IMR-90 (cell line): Measurements from ENCODE around the gene MMP2. TPM values are rescaled to one million over a fixed set of nuclear protein-coding genes. Genes with fewer than 3 reads are reported as not detected.

Experiments
- ATAC-seq: fragments of 200-7000 bp; cut with Tn5 transposase; 2 replicates; pipeline ENCODE4 v1.9.1; 2020; ENCODE audit warnings: low read depth, mild to moderate bottlenecking, moderate library complexity
- BruUV-seq: library from RNA; stranded (reverse); fragments of 400-500 nt; replicated peaks from 2 replicates; lab custom pipeline; 2021; lab: Mats Ljungman, UMichigan
- CTCF ChIA-PET: fragments of 300-600 bp; formaldehyde crosslinking; extraction: SDS; loops from one replicate; lab custom pipeline; 2021; ENCODE audit warnings: antibody characterized with exemption; lab: Yijun Ruan, JAX
- POLR2A ChIA-PET: fragments of 300-600 bp; sonication (Branson Sonifier 250); formaldehyde crosslinking; loops from one replicate; lab custom pipeline; 2022; ENCODE audit warnings: antibody characterized with exemption; ENCODE audit not compliant: unreplicated experiment; lab: Charles Lee
- DNase-seq: peaks from one replicate; pipeline ENCODE4 v3.0.0; 2013
- H2AFZ ChIP-seq: replicated peaks from 2 replicates; pipeline ENCODE3; 2013; ENCODE audit warnings: low read length, mild to moderate bottlenecking; ENCODE audit not compliant: poor library complexity
- H2AK5ac ChIP-seq: 2 replicates; pipeline ENCODE4 v1.6.1; 2013; ENCODE audit warnings: low read depth, low read length, inconsistent platforms
- H2AK9ac ChIP-seq: replicated peaks from 2 replicates; pipeline ENCODE3; 2013; ENCODE audit warnings: mild to moderate bottlenecking, low read depth, low read length, moderate library complexity; ENCODE audit not compliant: poor library complexity
- H2BK120ac ChIP-seq: 2 replicates; pipeline ENCODE4 v1.6.1; 2013; ENCODE audit warnings: low read depth, low read length, inconsistent platforms
- H2BK15ac ChIP-seq: 3 replicates; pipeline ENCODE4 v1.6.1; 2013; ENCODE audit warnings: low read depth, low read length, inconsistent platforms
- H2BK20ac ChIP-seq: 2 replicates; pipeline ENCODE4 v1.6.1; 2013; ENCODE audit warnings: low read depth, mild to moderate bottlenecking, inconsistent platforms, low read length, moderate library complexity
- H2BK5ac ChIP-seq: 2 replicates; pipeline ENCODE4 v1.6.1; 2013; ENCODE audit warnings: mild to moderate bottlenecking, low read depth, low read length, inconsistent platforms; ENCODE audit not compliant: poor library complexity, severe bottlenecking
- H3K14ac ChIP-seq: replicated peaks from 2 replicates; pipeline ENCODE4 v1.6.1; 2013; ENCODE audit warnings: low read depth, low read length, inconsistent platforms
- H3K18ac ChIP-seq: 2 replicates; pipeline ENCODE4 v1.6.1; 2013; ENCODE audit warnings: low read depth, low read length, control low read depth
- H3K23ac ChIP-seq: 2 replicates; pipeline ENCODE4 v1.6.1; 2013; ENCODE audit warnings: low read depth, low read length, inconsistent platforms
- H3K27ac ChIP-seq: 2 replicates; pipeline ENCODE4 v1.5.1; 2013; ENCODE audit warnings: mild to moderate bottlenecking, control low read depth, low read length; ENCODE audit not compliant: insufficient read depth
- H3K27me3 ChIP-seq: 2 replicates; pipeline ENCODE4 v1.6.1; 2013; ENCODE audit warnings: low read length; ENCODE audit not compliant: control insufficient read depth, insufficient read depth
- H3K36me3 ChIP-seq: 2 replicates; pipeline ENCODE4 v1.6.1; 2013; ENCODE audit warnings: low read length, mixed read lengths; ENCODE audit not compliant: control insufficient read depth, insufficient read depth
- H3K4ac ChIP-seq: 2 replicates; pipeline ENCODE4 v1.6.1; 2013; ENCODE audit warnings: low read depth, low read length, inconsistent platforms
- H3K4me1 ChIP-seq: 2 replicates; pipeline ENCODE4 v1.6.1; 2013; ENCODE audit warnings: low read length, mixed read lengths; ENCODE audit not compliant: control insufficient read depth, insufficient read depth
- H3K4me2 ChIP-seq: 2 replicates; pipeline ENCODE4 v1.6.1; 2013; ENCODE audit warnings: low read depth, mild to moderate bottlenecking, control low read depth, low read length, moderate library complexity
- H3K4me3 ChIP-seq: 2 replicates; pipeline ENCODE4 v1.5.1; 2013; ENCODE audit warnings: low read depth, mild to moderate bottlenecking, control low read depth, low read length, moderate library complexity; ENCODE audit not compliant: insufficient read depth
- H3K56ac ChIP-seq: 2 replicates; pipeline ENCODE4 v1.6.1; 2013; ENCODE audit warnings: low read length, inconsistent platforms; ENCODE audit not compliant: insufficient read depth; ENCODE audit errors: extremely low read depth
- H3K79me1 ChIP-seq, 2 experiments: 2 replicates each; pipeline ENCODE4 v1.6.1; 2013; ENCODE audit warnings: low read length in 2 of 2, inconsistent platforms in 1 of 2, low read depth in 1 of 2
- H3K9ac ChIP-seq: 2 replicates; pipeline ENCODE4 v1.6.1; 2013; ENCODE audit warnings: low read depth, low read length, control low read depth
- H3K9me1 ChIP-seq: 2 replicates; pipeline ENCODE4 v1.6.1; 2013; ENCODE audit warnings: low read length, inconsistent platforms; ENCODE audit not compliant: insufficient read depth
- H3K9me3 ChIP-seq: 2 replicates; pipeline ENCODE4 v1.6.1; 2013; ENCODE audit warnings: low read length; ENCODE audit not compliant: control insufficient read depth, insufficient read depth
- H4K20me1 ChIP-seq: 2 replicates; pipeline ENCODE4 v1.6.1; 2013; ENCODE audit warnings: low read length, inconsistent platforms; ENCODE audit not compliant: insufficient read depth
- H4K5ac ChIP-seq: 2 replicates; pipeline ENCODE4 v1.6.1; 2013; ENCODE audit warnings: mild to moderate bottlenecking, low read depth, low read length, control low read depth
- H4K8ac ChIP-seq, 2 experiments: 2 replicates each; pipeline ENCODE4 v1.6.1; 2013; ENCODE audit warnings: low read depth in 2 of 2, low read length in 2 of 2, control low read depth in 1 of 2, inconsistent platforms in 1 of 2
- H4K91ac ChIP-seq: 2 replicates; pipeline ENCODE4 v1.6.1; 2013; ENCODE audit warnings: low read depth, low read length, inconsistent platforms; ENCODE audit not compliant: insufficient read depth
- CHD1 ChIP-seq: IDR thresholded peaks from 2 replicates; pipeline ENCODE4 v1.6.1; 2012; ENCODE audit warnings: low read depth, low read length, improper control_type of control experiment
- MAZ ChIP-seq: IDR thresholded peaks from 2 replicates; pipeline ENCODE4 v1.6.1; 2012; ENCODE audit warnings: low read depth, mild to moderate bottlenecking, low read length, improper control_type of control experiment, moderate library complexity, borderline replicate concordance
- NFE2L2 ChIP-seq: fragments of 150-350 bp; IDR thresholded peaks from 2 replicates; pipeline ENCODE4 v1.6.1; 2016; ENCODE audit warnings: low read depth, mild to moderate bottlenecking, low read length
- RFX5 ChIP-seq: IDR thresholded peaks from 2 replicates; pipeline ENCODE4 v1.8.0; 2012; ENCODE audit warnings: low read depth, mild to moderate bottlenecking, low read length, moderate library complexity
- WGBS, 2 experiments: methylation state at CpG; one replicate each; pipeline versions ENCODE4 v1.1.5 to v1.1.7; 2013; ENCODE audit warnings: missing lambda C conversion rate in 2 of 2; ENCODE audit not compliant: insufficient read length in 1 of 2; ENCODE audit errors: extremely low coverage in 2 of 2; 5-methylcytosine and 5-hydroxymethylcytosine counted together
- dilution Hi-C: fragments of 300-500 bp; cut with HindIII; formaldehyde crosslinking; loops from one replicate; pipeline ENCODE4 v1.14.3; 2018; ENCODE audit warnings: low sequenced_read_pairs; ENCODE audit not compliant: unreplicated experiment
- in situ Hi-C: fragments of 300-500 bp; cut with MboI; formaldehyde crosslinking; loops from 3 replicates; pipeline ENCODE4 v1.14.3; 2019; ENCODE audit warnings: low sequenced_read_pairs, inconsistent platforms, mixed read lengths
- intact Hi-C: fragments of 100-400 bp; cut with micrococcal nuclease; formaldehyde crosslinking; loops from 2 replicates; pipeline ENCODE4 v1.10.0; 2022
- polyA plus RNA-seq, 3 experiments: library from polyadenylated mRNA; depleted of rRNA; stranded (reverse); fragments of >200 nt; gene quantifications; 2 replicates each; pipeline ENCODE4 v1.2.3, GENCODE V29; 2012; ENCODE audit warnings: low replicate concordance in 1 of 3
- total RNA-seq: library from RNA; depleted of rRNA; stranded (reverse); fragments of >200 nt; gene quantifications from 2 replicates; pipeline ENCODE4 v1.2.3, GENCODE V29; 2012

The MMP2 gene
- total and polyA plus RNA-seq, 2 of the 4 experiments (the other 2 are of a cell fraction), result 240 to 574 TPM

GRCh38 chr16:55489956-55490265 lies 10.9 kb downstream of the MMP2 start:
- Histone ChIP-seq H2BK5ac (no peak overlapping the region), H3K4me3 (no peak overlapping the region), H4K20me1 (peaks cover 9% of the 10 kb centered on the region; the same call in 1 of the 2 replicates), H2BK120ac (no peak overlapping the region), H2AK5ac (no peak overlapping the region), H3K14ac (no peak overlapping the region), H3K79me1 (peaks cover 0 to 13% of the 10 kb centered on the region in 2 experiments; a peak in 2 of 4 replicates), H3K36me3 (peaks cover 83% of the 10 kb centered on the region), H3K18ac (no peak overlapping the region), H4K5ac (no peak overlapping the region), H2BK15ac (no peak overlapping the region), H3K4me2 (no peak overlapping the region), H2AFZ (no peak overlapping the region), H3K27ac (no peak overlapping the region), H3K56ac (no peak overlapping the region), H3K9me3 (no peaks in the 10 kb centered on the region), H3K9me1 (peaks cover 22% of the 10 kb centered on the region), H4K91ac (no peak overlapping the region), H2AK9ac (no peak overlapping the region), H2BK20ac (no peak overlapping the region), H3K27me3 (no peaks in the 10 kb centered on the region), H3K23ac (no peak overlapping the region), H3K4ac (no peak overlapping the region), H4K8ac (no peak overlapping the region), H3K4me1 (peaks cover 16% of the 10 kb centered on the region), H3K9ac (no peak overlapping the region)
- no CpG with 5 or more reads among the region's 2 CpGs for WGBS, 2 experiments
- in situ Hi-C loops, result loop anchor here (25.0 kb wide), 1 partner anchor 872 kb away; no protein-coding TSS in a partner anchor
- dilution Hi-C loops, result no loop called here
- TF ChIP-seq CHD1, result no peak
- TF ChIP-seq MAZ, result no peak
- TF ChIP-seq NFE2L2, result no peak
- TF ChIP-seq RFX5, result no peak
- ATAC-seq, result no peak
- intact Hi-C loops, result no loop called here
- no TSS peak for BruUV-seq
- DNase-seq, result no peak
- ChIA-PET POLR2A (interaction anchor here (0.5 kb wide), 1 partner anchor 23 kb away, joined by 8 read pairs; no protein-coding TSS in a partner anchor), CTCF (no interaction called here)
